Measurements from ENCODE around the gene SCARB1. TPM values are rescaled to one million over a fixed set of nuclear protein-coding genes. Genes with fewer than 3 reads are reported as not detected.

The SCARB1 gene
- total RNA-seq, 1 donor: 28.0 TPM

GRCh38 chr12:124780752-124781685, 82.6 kb downstream of the SCARB1 start:
- DNase-seq (ENCODE audit: low read depth in 2 of 3, low spot score in 2 of 3): no peak

- DNase-seq (ENCODE audit: low read depth in 2 of 3, low spot score in 2 of 3): no peak
Measured at GRCh38 chr12:124780336-124780735, 83.3 kb downstream of the SCARB1 start.

- no peak for DNase-seq (ENCODE audit: low read depth in 2 of 3, low spot score in 2 of 3)
Measured at GRCh38 chr12:124779161-124780141, 84.2 kb downstream of the SCARB1 start.

GRCh38 chr12:124778411-124778810, 85.3 kb downstream of the SCARB1 start:
- DNase-seq (ENCODE audit: low read depth in 2 of 3, low spot score in 2 of 3): no peak

GRCh38 chr12:124777399-124778372, 86.0 kb downstream of the SCARB1 start:
- no peak for DNase-seq (ENCODE audit: low read depth in 2 of 3, low spot score in 2 of 3)

GRCh38 chr12:124776125-124776513, 87.5 kb downstream of the SCARB1 start:
- DNase-seq (ENCODE audit: low read depth in 2 of 3, low spot score in 2 of 3): no peak

GRCh38 chr12:124774462-124775167, 89.0 kb downstream of the SCARB1 start:
- DNase-seq (ENCODE audit: low read depth in 2 of 3, low spot score in 2 of 3): peak in 1 of 3 donors; percentile 38

GRCh38 chr12:124774054-124774461, 89.6 kb downstream of the SCARB1 start:
- no peak for DNase-seq (ENCODE audit: low read depth in 2 of 3, low spot score in 2 of 3)

- no peak for DNase-seq (ENCODE audit: low read depth in 2 of 3, low spot score in 2 of 3)
Measured at GRCh38 chr12:124772289-124773170, 91.1 kb downstream of the SCARB1 start.

GRCh38 chr12:124771462-124772288, 92.0 kb downstream of the SCARB1 start:
- peak; percentile 69 to 85 (median 77) for DNase-seq (ENCODE audit: low read depth in 2 of 3, low spot score in 2 of 3)

- no peak for DNase-seq (ENCODE audit: low read depth in 2 of 3, low spot score in 2 of 3)
Measured at GRCh38 chr12:124770728-124771127, 92.9 kb downstream of the SCARB1 start.

- DNase-seq (ENCODE audit: low read depth in 2 of 3, low spot score in 2 of 3): no peak
Measured at GRCh38 chr12:124769881-124770512, 93.7 kb downstream of the SCARB1 start.

- DNase-seq (ENCODE audit: low read depth in 2 of 3, low spot score in 2 of 3): no peak
Measured at GRCh38 chr12:124769163-124769530, 94.5 kb downstream of the SCARB1 start.

- no peak for DNase-seq (ENCODE audit: low read depth in 2 of 3, low spot score in 2 of 3)
Measured at GRCh38 chr12:124768452-124769162, 95.1 kb downstream of the SCARB1 start.

GRCh38 chr12:124767066-124767821, 96.4 kb downstream of the SCARB1 start:
- peak; percentile 67 to 83 (median 73) for DNase-seq (ENCODE audit: low read depth in 2 of 3, low spot score in 2 of 3)

- DNase-seq (ENCODE audit: low read depth in 2 of 3, low spot score in 2 of 3): no peak
Measured at GRCh38 chr12:124766727-124767065, 97.0 kb downstream of the SCARB1 start.
